Type B pancreatic cell (in vitro differentiated cells): ENCODE results near the gene TBX4. TPM values are rescaled to one million over a fixed set of nuclear protein-coding genes. Genes with fewer than 3 reads are reported as not detected.

Source experiments
- DNase-seq: peaks from one replicate; pipeline ENCODE4 v3.0.0; 2021; ENCODE audit warnings: mixed read lengths; ENCODE audit not compliant: unreplicated experiment; ENCODE audit errors: extremely low spot score
- H3K27ac Mint-ChIP-seq: 2 replicates; pipeline ENCODE4 v1.8.0; 2021; ENCODE audit warnings: mild to moderate bottlenecking, mixed read lengths
- H3K27me3 Mint-ChIP-seq: 2 replicates; pipeline ENCODE4 v1.8.0; 2021; ENCODE audit warnings: mixed read lengths
- H3K36me3 Mint-ChIP-seq: 2 replicates; pipeline ENCODE4 v1.8.0; 2021; ENCODE audit warnings: mixed read lengths
- H3K4me1 Mint-ChIP-seq: one replicate; pipeline ENCODE4 v1.8.0; 2021; ENCODE audit warnings: mixed read lengths; ENCODE audit not compliant: unreplicated experiment
- H3K4me3 Mint-ChIP-seq: 2 replicates; pipeline ENCODE4 v1.8.0; 2021; ENCODE audit warnings: mild to moderate bottlenecking, mixed read lengths
- H3K9me3 Mint-ChIP-seq: 2 replicates; pipeline ENCODE4 v1.8.0; 2021; ENCODE audit warnings: mixed read lengths
- CTCF ChIP-seq: fragments of 200-600 bp; sonication (generic); conservative IDR thresholded peaks from 2 replicates; pipeline ENCODE4 v1.5.0; 2021; ENCODE audit warnings: antibody characterized with exemption, mild to moderate bottlenecking
- total RNA-seq: library from RNA; stranded (reverse); gene quantifications from 2 replicates; pipeline ENCODE4 v1.2.1, GENCODE V29; 2021; ENCODE audit warnings: low replicate concordance

The TBX4 gene
- total RNA-seq, 1 donor from 2014 or later: 1.8 TPM

GRCh38 chr17:61498042-61498994, 46.1 kb downstream of the TBX4 start:
- TF ChIP-seq CTCF: no peak
- H3K36me3 Mint-ChIP-seq: no peaks in the 10 kb centered on the region
- DNase-seq: no peak
- H3K27ac Mint-ChIP-seq: no peak overlapping the region
- H3K4me1 Mint-ChIP-seq: no peaks in the 10 kb centered on the region
- no peak overlapping the region for H3K4me3 Mint-ChIP-seq
- no peaks in the 10 kb centered on the region for H3K9me3 Mint-ChIP-seq
- peaks cover 18% of the 10 kb centered on the region for H3K27me3 Mint-ChIP-seq

GRCh38 chr17:61499632-61500031, 47.4 kb downstream of the TBX4 start:
- Mint-ChIP-seq H3K36me3 (no peaks in the 10 kb centered on the region), H3K4me3 (no peak overlapping the region), H3K4me1 (peaks cover under 1% of the 10 kb centered on the region), H3K27me3 (peaks cover 11% of the 10 kb centered on the region), H3K9me3 (no peaks in the 10 kb centered on the region), H3K27ac (no peak overlapping the region)
- no peak for TF ChIP-seq CTCF
- no peak for DNase-seq

GRCh38 chr17:61500287-61500686, 48.1 kb downstream of the TBX4 start:
- no peak overlapping the region for H3K27ac Mint-ChIP-seq
- H3K36me3 Mint-ChIP-seq: no peaks in the 10 kb centered on the region
- DNase-seq: no peak
- peaks cover 5% of the 10 kb centered on the region for H3K4me1 Mint-ChIP-seq
- no peak overlapping the region for H3K4me3 Mint-ChIP-seq
- H3K9me3 Mint-ChIP-seq: no peaks in the 10 kb centered on the region
- H3K27me3 Mint-ChIP-seq: peaks cover 14% of the 10 kb centered on the region
- TF ChIP-seq CTCF: no peak

- Mint-ChIP-seq H3K9me3 (no peaks in the 10 kb centered on the region), H3K36me3 (no peaks in the 10 kb centered on the region), H3K4me3 (no peak overlapping the region), H3K27me3 (peaks cover 18% of the 10 kb centered on the region), H3K27ac (no peak overlapping the region), H3K4me1 (peaks cover 5% of the 10 kb centered on the region)
- DNase-seq: no peak
- no peak for TF ChIP-seq CTCF
Measured at GRCh38 chr17:61502292-61502691, 50.1 kb downstream of the TBX4 start.

- peaks cover 5% of the 10 kb centered on the region for H3K4me1 Mint-ChIP-seq
- peaks cover 15% of the 10 kb centered on the region for H3K27me3 Mint-ChIP-seq
- H3K9me3 Mint-ChIP-seq: no peaks in the 10 kb centered on the region
- TF ChIP-seq CTCF: no peak
- no peak overlapping the region for H3K27ac Mint-ChIP-seq
- no peaks in the 10 kb centered on the region for H3K36me3 Mint-ChIP-seq
- no peak for DNase-seq
- H3K4me3 Mint-ChIP-seq: no peak overlapping the region
Measured at GRCh38 chr17:61503961-61504360, 51.7 kb downstream of the TBX4 start.
